HG03520 (cell line): Measurements from ENCODE around the gene SPP2.
A peak's percentile ranks its signal among the peaks of the same experiment; 100 is the strongest.

Experiments
- ATAC-seq: cut with Tn5 transposase; IDR thresholded peaks from one replicate; pipeline ENCODE4 v1.9.1; 2021; ENCODE audit warnings: mild to moderate bottlenecking, moderate library complexity; ENCODE audit not compliant: unreplicated experiment

Gene SPP2

GRCh38 chr2:234050455-234051135 lies at the start of gene SPP2:
TSS of gene SPP2 (plus strand) at chr2:234050702. CDS start at chr2:234050787, 85 bp downstream.
- ATAC-seq = no peak

GRCh38 chr2:234001380-234002160 lies 48.9 kb upstream of the SPP2 start:
- no peak for ATAC-seq

GRCh38 chr2:234002281-234002680 lies 48.2 kb upstream of the SPP2 start:
- no peak for ATAC-seq

GRCh38 chr2:234003972-234004617 lies 46.4 kb upstream of the SPP2 start:
- ATAC-seq = no peak

GRCh38 chr2:234005126-234005525 lies 45.4 kb upstream of the SPP2 start:
- no peak for ATAC-seq

GRCh38 chr2:234006501-234006900 lies 44.0 kb upstream of the SPP2 start:
- no peak for ATAC-seq

- no peak for ATAC-seq
Observed at GRCh38 chr2:234014427-234014826, 36.1 kb upstream of the SPP2 start.

- ATAC-seq = no peak
Observed at GRCh38 chr2:234015861-234016260, 34.6 kb upstream of the SPP2 start.

- no peak for ATAC-seq
Observed at GRCh38 chr2:234019896-234020295, 30.6 kb upstream of the SPP2 start.

GRCh38 chr2:234020332-234020731 lies 30.2 kb upstream of the SPP2 start:
- no peak for ATAC-seq

GRCh38 chr2:234022424-234022823 lies 28.1 kb upstream of the SPP2 start:
- no peak for ATAC-seq

GRCh38 chr2:234024304-234024703 lies 26.2 kb upstream of the SPP2 start:
- no peak for ATAC-seq

- ATAC-seq = peak; percentile 67
Observed at GRCh38 chr2:234025466-234025865, 25.0 kb upstream of the SPP2 start.

- no peak for ATAC-seq
Observed at GRCh38 chr2:234025891-234026401, 24.6 kb upstream of the SPP2 start.

GRCh38 chr2:234026693-234027254 lies 23.7 kb upstream of the SPP2 start:
- no peak for ATAC-seq

- no peak for ATAC-seq
Observed at GRCh38 chr2:234027641-234028040, 22.9 kb upstream of the SPP2 start.

- no peak for ATAC-seq
Observed at GRCh38 chr2:234029150-234029733, 21.3 kb upstream of the SPP2 start.

GRCh38 chr2:234031207-234031606 lies 19.3 kb upstream of the SPP2 start:
- no peak for ATAC-seq

- ATAC-seq = no peak
Observed at GRCh38 chr2:234032279-234032856, 18.1 kb upstream of the SPP2 start.

GRCh38 chr2:234033174-234033573 lies 17.3 kb upstream of the SPP2 start:
- ATAC-seq = no peak

GRCh38 chr2:234033885-234034284 lies 16.6 kb upstream of the SPP2 start:
- no peak for ATAC-seq
